GM19025 (cell line): ENCODE results near the gene SASH1.

Experiments used
- ATAC-seq: cut with Tn5 transposase; IDR thresholded peaks from one replicate; pipeline ENCODE4 v1.9.1; 2021; ENCODE audit warnings: mild to moderate bottlenecking, low read depth, moderate library complexity; ENCODE audit not compliant: unreplicated experiment

The SASH1 gene

DNA sequence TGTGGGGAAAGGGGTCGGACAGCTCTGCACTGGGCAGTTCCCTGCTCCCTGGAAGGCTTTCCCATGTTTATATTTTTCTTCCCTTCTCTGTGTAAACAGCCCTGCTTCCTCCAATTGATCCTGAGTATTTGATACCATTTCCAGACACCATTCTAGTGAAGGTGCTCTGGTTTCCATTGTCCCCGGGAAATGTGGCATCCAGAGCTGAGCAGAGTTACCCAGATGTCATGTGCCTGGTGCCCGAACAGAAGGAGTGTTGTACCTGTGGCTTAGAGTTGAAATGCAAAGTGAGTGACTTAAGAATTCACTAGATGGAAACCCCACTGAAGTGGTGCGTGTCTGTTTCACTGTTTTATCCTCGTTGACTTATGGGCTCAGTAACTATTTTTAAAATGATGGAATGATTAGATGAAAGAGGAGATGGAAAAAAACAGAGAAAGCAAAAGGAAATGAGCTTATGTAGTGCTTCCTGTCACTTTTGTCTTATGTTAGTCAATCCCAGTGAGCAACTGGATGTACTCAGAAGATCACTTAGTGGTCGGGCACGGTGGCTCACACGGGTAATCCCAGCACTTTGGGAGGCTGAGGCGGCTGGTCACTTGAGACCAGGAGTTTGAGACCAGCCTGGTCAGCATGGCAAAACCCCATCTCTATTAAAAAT, 83.8 kb downstream of the SASH1 start:
- ATAC-seq: no peak

DNA sequence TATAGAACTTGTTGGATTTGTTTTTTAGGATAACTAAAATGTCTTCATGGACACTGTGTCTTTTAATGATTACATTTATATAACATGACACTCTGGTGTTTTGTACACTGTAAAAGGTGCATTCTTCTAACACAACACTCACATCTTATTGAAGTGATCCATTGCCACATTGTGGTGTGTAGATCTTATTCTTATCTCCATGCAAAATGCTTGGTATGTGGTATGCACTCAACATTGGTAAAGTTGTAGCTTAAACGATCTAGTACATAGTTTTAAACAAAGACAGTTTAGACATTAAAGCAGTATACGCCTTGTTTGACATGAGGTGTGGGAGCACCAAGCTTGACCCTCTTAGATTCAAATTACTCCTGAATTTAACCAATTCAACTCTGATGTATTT, 84.7 kb downstream of the SASH1 start:
- ATAC-seq: no peak

DNA sequence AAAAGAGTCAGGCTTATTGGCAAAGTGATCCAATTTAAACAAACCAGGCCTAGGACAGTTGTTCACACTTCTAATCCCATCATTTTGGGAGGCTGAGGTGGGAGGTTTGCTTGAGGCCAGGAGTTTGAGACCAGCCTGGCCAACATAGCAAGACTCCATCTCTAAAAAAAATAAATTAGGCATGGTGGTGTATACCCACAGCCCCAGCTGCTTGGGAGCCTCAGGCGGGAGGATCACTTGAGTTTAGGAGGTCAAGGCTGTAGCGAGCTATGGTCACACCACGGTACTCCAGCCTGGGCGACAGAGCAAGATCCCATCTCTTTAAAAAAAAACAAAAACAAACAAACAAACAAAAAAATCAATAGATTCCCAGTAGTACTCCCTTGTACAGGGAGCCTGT, 86.8 kb downstream of the SASH1 start:
- no peak for ATAC-seq

DNA sequence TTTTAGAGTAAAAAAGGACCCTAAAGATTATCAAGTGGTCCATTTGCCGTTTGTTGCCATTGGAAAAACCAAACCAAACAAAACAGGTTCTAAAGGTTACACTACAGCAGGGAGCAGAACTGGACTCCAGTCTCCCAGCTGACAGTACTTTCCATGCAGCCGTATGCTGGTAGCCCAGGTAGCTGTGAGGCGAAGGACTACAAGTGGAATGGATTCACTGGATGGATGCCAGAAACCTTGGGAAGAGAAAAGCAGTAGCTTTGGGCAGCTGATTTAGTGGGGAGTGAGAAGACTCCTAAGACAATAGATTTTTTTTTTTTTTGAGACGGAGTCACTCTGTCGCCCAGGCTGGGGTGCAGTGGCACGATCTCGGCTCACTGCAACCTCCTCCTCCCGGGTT, 88.3 kb downstream of the SASH1 start:
- no peak for ATAC-seq

DNA sequence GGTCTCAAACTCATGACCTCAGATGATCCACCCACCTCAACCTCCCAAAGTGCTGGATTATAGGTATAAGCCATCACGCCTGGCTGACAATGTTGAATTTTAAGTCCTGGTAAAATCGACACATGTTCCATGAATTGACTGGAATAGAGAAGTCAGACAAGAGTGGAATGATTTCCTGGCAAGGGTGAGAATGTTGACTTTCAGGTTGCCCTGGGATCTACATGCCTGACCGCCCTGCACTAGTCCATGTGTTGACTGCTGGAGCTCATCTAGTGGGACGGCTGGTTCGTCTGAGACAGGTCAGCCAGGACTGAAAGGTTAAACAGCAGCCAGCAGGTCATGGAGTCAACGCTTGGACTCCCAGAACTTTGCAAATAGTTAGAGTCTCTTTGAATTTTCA, 88.8 kb downstream of the SASH1 start:
- no peak for ATAC-seq

DNA sequence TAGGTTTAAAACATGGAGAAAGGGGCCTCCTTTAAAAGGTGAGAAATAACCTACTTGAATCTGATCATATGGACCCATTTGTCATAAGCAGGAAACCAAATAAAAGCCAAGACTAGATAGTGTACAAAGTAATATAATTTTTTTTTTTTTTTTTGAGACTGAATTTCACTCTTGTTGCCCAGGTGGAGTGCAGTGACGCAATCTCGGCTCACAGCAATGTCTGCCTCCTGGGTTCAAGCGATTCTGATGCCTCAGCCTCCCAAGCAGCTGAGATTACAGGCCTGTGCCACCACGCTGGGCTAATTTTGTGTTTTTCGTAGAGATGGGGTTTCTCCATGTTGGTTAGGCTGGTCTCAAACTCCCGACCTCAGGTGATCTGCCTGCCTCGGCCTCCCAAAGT, 89.2 kb downstream of the SASH1 start:
- ATAC-seq: no peak

DNA sequence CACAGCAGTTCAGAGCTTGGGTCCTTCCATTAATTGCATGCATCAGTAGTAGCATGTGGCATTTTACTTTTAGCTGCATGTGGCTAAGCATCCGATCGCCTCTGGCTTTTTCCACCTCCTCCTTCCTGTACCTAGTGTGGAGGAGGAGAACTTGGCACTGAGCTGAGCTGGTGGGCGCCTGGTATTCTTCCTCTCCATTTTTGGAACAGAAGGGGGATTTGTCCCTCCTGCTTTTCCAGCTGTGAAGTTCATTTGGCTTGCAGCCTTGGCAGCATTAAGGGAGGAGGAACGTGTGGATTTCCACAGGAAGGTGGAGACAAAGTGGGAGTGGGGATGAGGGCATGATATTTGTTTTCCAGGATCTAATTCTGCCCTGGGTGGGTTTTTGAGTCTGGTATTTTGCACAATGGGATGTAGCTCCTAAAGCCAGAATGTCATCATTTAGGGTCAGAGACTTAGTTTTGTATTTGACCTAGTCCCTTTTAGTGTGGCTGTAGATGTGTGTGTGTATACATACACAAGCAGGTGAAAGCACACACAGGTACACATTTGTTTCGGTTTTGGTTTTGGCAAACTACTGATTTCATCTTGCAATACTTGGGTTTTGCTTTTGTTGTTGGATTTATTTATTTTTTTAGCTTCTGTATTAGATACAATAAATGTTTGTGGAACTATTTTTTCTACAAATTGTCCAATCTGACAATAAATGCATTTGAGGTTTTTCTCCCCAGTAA, 90.0 kb downstream of the SASH1 start:
- ATAC-seq: no peak

DNA sequence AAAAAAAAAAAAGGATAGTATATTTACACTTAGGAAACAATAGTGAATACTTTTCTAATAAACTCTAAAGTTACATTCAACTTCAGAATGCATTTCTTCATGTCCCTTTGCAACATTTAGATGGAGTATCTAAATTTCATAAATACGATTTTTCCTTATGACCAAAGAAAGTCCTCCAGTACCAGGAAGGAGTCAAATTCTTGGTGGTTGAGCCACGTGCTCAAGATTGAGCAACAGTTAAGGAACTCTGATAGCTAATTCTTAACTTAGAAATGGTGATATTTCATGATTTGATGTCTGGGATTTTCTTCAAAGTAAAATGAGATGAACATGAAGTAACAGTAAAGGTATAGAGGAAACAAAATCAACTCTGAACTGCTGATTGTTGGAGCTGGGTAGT, 92.7 kb downstream of the SASH1 start:
- no peak for ATAC-seq

DNA sequence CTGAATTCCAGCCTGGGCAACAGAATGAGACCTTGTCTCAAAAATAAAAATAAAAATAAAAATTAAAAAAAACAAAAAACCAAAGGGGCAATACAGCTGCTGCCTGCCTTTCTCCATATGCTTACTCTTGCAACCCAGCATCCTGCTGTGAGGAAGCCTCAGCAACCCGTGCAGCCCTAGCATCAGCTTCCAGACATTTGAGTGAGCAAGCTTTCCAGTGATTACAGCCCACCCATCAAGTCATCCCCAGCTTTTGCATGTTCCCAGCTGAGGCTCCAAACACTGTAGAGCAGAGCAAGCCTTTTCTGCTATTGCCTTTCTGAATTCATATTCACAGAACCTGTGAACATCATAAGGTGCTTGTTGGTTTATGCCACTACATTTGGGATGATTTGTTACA, 93.8 kb downstream of the SASH1 start:
- no peak for ATAC-seq

DNA sequence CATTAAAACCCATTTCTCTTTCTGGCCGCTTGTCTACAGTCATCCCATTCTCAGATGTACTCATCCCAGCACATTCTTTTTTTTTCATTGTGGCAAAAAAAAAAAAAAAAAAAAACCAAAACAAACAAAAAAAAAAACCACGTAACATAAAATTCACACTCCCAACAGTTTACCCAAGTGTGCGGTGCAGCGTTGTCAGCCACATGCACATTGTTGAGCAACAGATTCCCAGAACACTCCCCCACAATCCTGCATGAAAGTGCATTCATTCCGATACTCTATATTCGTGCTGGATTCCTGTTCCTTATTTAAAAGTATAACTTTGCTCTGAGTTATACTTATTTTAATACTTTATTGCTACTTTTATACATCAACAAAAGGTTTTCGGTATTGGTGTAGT, 96.0 kb downstream of the SASH1 start:
- no peak for ATAC-seq

DNA sequence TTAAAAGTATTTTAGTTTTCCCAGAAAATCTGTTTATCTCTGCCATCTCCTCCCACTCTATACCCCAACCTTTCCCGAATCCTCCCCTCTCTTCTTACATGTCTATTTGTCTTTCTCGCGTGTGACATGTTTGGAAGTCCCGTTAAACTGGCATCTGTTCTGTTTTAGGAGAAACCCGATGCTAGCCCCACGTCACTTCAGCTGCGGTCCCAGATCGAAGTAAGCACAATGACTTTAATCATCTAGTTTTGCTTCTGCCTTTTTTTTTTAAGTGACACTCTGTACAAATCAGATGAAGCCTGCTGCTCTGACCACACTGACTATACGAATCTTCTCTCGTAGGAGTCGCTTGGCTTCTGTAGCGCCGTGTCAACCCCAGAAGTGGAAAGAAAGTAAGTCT, 97.4 kb downstream of the SASH1 start:
- no peak for ATAC-seq

DNA sequence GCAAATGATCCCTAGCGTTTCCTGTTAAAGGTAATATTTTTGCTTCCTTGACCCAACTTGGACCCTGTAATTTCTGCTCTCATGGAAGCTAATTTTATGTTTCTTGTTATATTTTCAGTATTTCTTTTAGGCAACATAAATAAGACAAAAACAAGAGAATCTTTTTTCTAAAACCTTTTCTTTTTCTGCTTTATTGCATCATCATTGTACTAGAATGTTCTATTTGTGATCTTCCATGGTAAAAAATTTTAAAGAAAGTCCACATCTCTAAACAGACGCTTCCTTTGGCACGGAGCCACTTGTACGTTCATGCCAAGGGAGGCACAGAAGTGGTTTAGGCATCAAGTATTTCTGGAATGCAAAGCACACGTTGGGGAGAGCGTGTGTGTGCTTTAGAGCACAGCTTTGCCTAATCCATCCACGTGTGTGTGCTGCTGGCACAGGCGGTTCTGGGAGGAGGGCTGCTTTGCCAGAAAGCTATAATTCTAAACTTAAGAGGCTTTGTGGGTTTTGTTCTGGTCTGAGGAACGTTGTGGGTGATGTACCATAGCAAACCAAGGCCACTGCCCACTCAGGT, 98.3 kb downstream of the SASH1 start:
- no peak for ATAC-seq

DNA sequence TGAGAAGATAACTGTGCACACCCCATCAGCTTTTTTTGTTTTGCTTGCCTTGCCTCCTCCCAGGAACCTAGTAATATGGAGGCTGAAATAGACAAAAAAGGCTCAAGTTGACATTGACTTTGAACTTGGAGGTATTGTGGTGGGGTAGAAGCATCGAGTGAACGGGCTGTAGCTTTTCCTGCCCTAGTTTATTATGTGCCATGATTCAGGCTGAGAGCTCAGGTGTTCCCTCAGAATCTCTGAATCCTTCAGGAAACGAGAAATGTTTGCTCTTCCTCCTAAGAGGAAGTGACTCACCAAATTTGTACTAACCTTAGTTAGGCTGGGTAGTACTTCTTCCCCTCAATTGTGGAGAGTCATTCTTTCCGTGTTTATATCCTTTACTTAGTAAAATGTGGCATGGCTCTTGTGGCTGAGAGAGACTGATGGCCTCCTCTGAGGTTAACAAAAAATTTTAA, 98.8 kb downstream of the SASH1 start:
- ATAC-seq: no peak

DNA sequence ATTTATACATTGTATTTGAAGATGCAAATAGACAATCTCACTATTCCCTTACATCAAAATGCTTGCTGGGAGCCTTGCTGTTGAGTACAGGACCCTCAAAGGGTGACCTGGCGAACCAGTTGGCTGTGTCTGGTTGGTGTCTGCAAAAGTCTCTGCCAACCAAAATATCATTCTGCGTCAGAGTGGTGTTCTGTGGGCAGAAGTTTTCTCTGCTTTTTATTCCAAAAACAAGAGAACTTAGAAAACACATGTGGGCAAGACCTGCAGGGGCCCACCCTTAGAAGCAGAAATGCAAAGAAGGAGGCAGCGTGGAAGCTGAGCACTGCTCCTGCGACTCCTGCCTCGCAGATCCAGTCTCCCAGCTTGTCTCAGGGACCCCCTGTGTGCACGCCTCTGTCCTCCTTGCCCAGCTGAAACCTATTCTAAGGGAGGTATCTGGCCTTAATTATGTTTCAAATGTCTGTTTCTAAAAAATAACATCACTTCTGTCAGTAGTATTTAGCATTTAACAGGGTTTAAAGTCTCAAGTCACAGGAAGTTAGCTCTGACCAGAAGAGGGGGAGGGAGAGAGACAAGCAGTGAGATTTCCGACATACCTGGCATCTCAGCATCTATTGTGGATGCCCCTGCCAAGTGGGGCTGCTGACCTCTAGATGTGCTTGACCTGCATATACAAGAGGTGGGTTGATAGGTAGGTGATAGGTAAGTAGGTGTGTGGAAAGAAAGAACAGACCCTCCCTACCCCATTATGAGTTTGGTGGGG, 101.3 kb downstream of the SASH1 start:
- no peak for ATAC-seq

DNA sequence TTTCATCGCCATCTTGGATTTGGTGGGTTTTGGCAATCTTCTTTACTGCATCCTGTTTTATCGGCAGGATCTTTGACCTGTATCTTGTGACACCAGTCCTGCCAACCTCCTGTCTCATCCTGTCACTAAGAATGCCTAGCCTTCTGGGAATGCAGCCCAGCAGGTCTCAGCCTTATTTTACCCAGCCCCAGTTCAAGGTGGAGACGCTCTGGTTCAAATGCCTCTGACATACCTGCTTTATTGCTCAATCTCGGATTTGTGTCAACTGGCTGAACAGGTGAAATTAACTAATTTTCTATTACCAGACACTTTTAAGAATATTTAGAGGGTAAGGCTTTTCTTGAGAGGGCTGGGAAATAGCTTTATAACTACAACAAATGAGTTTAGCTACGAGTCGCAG, 102.5 kb downstream of the SASH1 start:
- no peak for ATAC-seq

DNA sequence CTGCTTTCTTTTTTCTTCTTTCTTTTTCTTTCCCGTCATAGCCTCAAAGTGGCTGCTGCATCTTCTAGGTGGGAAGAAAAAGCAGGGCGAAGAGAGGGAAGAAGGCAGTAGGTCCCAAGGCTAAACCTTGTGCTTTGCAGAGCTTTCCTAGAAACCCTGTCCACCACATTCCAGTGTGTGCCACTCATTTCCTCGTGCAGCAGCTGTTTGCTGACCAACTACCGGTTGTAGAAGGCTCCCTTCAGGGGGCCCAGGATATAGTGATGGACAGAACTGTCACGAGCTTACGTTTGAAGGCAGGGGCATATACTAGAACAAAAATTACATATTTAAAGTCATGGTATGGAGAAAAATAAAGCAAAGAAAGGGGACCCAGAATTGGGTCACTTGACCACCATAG, 103.0 kb downstream of the SASH1 start:
- ATAC-seq: no peak

DNA sequence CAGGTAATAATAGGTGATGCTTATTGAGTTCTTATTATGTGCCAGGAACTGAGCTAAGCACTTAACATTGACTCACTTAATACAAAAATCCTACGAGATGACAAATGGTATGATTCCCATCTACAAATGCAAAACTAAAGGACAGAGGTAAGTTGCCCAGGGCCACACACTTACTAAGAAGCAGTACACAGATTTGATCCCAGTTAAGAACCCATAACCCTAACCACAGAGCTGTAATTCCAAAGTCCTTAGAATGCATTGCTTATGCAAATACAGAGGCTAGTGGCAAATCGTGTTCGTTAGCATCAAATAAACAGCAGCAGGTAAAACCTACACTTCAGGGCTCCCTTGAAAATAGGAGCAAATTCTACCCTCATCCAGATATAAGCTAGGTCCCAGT, 104.0 kb downstream of the SASH1 start:
- no peak for ATAC-seq

DNA sequence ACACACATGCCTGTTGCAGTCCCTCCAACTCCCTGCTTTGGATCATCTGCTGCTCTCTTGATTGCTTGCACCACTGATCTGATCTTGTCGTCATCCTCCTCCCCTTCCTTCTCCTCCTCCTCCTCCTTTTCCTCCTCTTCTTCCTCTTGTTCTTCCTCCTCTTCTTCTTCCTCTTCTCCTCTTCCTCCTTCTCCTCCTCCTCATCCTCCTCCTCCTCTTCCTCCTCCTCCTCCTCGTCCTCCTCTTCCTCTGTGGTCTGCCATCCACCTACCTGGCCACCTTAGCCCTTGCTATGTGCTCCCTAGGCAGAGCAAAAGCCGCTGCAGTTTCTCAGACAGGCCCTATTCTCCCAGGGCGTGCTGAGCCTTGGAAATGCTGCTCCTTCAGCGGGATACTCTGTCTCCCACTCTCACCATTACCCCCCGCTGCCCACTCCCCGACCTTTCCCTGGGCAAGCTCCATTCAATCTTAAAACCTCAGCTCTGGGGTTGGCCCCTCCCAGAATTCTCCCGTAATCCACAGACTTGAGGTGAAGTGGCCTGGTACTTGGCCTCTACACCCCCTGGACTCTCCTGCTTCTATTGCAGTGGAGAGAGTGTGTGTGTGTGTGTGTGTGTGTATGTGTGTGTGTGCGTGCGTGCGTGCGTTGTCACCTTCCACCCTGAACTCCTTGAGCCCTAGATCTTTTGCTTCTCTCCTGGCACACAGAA, 105.0 kb downstream of the SASH1 start:
- ATAC-seq: no peak

DNA sequence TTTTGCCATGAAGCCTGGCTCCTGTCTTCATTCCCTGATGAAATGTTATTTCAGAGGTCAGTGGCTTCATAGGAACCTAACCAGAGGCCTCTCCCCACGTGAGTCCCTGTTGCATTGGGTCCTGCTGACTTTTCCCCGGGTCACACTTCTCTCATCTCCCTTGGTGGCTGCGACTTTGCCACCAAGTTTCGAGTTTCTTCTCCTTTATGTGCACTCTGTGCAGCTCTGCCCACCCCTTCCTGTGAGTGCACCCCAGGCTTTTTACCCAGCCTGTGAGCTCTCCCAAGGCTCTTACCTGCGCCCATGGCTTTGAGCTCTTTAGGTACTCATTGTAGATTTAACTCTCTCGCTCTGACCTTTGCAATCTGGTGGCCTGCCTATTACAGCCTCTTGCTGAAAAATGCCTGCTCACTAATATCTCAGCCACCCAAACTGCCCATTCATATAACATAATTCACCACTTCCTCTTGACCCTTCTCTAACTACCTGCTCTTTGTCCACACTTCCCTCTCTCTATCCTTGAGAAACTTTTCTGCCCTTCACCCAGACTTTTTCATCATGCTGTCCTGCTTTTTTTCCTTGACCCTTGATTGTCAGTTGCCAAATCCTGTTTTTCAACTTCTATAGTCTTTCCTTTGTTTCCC, 105.9 kb downstream of the SASH1 start:
- ATAC-seq: peak; percentile 40

DNA sequence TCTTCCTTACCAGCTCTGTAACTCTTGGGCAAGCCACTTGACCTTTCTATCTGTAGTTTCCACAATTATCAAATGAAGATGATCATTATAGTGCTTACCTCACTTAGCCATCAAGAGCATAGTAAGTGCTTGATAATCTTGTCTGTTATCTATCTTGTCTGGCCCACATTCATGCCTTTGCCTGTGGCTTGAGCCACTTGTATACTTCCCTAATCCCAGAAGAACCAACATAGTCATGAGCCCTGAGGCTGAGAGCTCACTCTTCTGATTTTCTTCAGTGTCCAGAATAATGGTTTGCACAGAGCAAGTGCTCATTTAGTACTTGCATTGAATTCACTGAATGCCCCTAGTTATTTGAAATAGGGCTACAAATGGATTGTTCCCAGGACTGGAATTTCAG, 108.2 kb downstream of the SASH1 start:
- ATAC-seq: no peak
